Left ventricle myocardium superior (tissue), 1 donor: Measurements from ENCODE around the gene NDUFAF7. TPM values are rescaled to one million over a fixed set of nuclear protein-coding genes. Genes with fewer than 3 reads are reported as not detected.
A peak's percentile ranks its signal among the peaks of the same experiment; 100 is the strongest.
"Not testable (repeated sequence)": the region's sequence is repeated elsewhere in the genome, so short reads cannot be mapped to it uniquely, and the experiment has no call there.

Experiments
- ATAC-seq: fragments of 200-7000 bp; cut with Tn5 transposase; one replicate; pipeline ENCODE4 v1.9.1; 2020; ENCODE audit warnings: mild to moderate bottlenecking, moderate library complexity
- DNase-seq: peaks from one replicate; pipeline ENCODE4 v3.0.0-alpha.2; 2020
- intact Hi-C: fragments of 100-400 bp; cut with micrococcal nuclease; formaldehyde crosslinking; loops from one replicate; pipeline ENCODE4 v1.11.0; 2022
- long read RNA-seq: library from polyadenylated mRNA; unstranded; transcript quantifications from one replicate; pipeline ENCODE4 v2.0.0, GENCODE V29; 2021
- total RNA-seq: library from RNA; stranded (reverse); fragmentation: NEBNext Ultra II Directional; extraction: Animal tissue kit (Norgen Biotek cat#: 25700); gene quantifications from one replicate; pipeline ENCODE4 v1.2.1, GENCODE V29; 2021
- donor health status: DM: no; HTN: yes; CAD: no; lungs with severe emphysema.

The NDUFAF7 gene
- 27.6 TPM for total RNA-seq
- long read RNA-seq, transcript NDUFAF7-201 (10 exons, 2,176 nt), result major isoform, 36 of 52 reads
- long read RNA-seq, partial matches to known transcripts, result 3 of 52 reads
- long read RNA-seq, other reads (novel, unspliced or antisense), result 13 of 52 reads

DNA sequence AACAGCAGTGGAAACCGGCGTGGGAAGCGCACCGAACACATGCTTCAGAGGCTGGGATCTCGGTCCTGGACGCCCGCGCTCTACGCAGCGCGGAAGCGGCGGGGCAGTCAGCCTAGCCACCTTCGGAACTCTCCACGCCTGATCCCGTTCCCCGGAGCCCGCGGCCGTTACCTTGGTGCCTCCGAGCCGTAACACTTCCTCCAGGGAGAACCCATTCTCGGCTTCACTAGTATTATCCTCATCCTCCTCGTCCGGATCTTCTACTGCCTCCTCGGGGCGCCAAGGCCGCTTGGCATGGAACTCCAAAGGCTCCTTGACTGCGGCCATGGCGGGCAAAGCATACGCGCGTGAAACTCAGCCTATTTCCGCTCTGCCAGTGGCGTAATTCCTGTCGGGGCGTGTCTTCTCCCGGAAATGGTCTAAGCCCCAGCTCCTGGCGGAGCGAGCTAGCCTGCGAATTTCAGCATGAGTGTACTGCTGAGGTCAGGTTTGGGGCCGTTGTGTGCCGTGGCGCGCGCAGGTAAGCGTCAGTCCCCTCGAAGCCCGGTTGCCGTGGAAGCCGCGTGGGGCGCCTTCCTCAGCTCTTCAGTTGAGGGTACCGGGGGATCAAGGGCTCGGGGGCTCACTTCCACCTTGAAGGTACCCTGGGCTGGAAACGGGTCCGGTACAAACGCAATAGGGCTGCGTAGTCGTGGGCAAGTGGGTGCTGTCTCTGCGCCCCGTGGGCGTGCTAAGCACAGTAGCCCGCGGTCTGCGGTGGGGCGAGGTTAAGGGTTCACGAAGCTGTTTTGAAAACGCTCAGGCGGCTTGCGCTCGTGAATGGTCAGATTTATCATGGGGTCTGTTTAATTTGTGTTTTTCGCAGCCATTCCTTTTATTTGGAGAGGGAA lies at the start of gene NDUFAF7, which contains the start of gene CEBPZ:
TSS of gene NDUFAF7 (plus strand) at position 418 of the 890 bp plus-strand sequence. CDS start at position 466, 48 bp downstream.
TSS of gene CEBPZ (minus strand) at position 356 of the 890 bp plus-strand sequence. CDS start at position 327, 29 bp downstream.
- intact Hi-C loops, result no loop called here
- peak; percentile 91 for DNase-seq
- ATAC-seq, result peak; percentile 98

GRCh38 chr2:37181726-37182684 lies 49.5 kb upstream of the NDUFAF7 start:
- ATAC-seq, result no peak
- intact Hi-C loops, result no loop called here
- no peak for DNase-seq

GRCh38 chr2:37188570-37188969 lies 42.9 kb upstream of the NDUFAF7 start, which contains the start of gene SULT6B1:
TSS of gene SULT6B1 (minus strand) at chr2:37188670. CDS start at chr2:37188640, 30 bp downstream.
- intact Hi-C loops, result no loop called here
- ATAC-seq (no peak), DNase-seq (no peak)

DNA sequence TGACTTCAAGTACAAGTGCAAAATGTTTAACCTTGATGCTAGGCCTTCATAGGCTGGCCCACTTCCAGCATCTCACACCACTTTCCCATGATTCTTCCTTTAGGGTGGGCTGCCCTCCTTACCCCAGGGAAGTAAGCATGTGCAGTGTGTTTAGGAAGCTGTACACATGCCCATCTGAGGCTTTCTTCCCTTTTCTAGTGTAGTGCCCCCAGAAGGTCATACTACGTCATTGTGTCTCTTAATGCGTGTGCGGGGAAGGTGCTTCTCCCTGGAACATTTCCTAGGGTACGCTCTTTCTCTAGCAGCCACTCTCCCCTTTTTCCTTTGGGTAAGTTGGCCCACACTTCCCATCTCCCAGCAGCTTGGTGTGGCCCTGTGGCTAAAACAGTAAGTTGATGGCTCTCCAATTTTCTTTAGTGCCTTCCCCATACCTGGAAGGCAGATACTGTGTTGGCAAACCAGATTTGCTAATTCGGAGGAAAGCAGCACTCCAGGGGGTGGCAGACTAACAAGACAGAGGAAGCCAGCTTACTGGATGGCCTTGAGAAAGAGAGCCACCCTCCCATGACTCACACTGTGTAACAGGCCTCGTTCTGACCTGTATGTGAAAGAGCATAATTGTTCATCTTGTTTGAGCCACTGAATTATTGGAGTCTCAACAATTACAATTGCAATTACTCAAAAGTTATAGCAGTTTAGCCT lies 41.9 kb upstream of the NDUFAF7 start:
- DNase-seq (no peak), ATAC-seq (no peak)
- intact Hi-C loops, result no loop called here

- DNase-seq, result no peak
- no peak for ATAC-seq
- intact Hi-C loops, result no loop called here
Observed at GRCh38 chr2:37190290-37190689, 41.2 kb upstream of the NDUFAF7 start.

- DNase-seq (no peak), ATAC-seq (no peak)
- intact Hi-C loops, result no loop called here
Observed at GRCh38 chr2:37191253-37191652, 40.2 kb upstream of the NDUFAF7 start.

- intact Hi-C loops, result no loop called here
- no peak for DNase-seq
- no peak for ATAC-seq
Observed at GRCh38 chr2:37191747-37192146, 39.7 kb upstream of the NDUFAF7 start.

DNA sequence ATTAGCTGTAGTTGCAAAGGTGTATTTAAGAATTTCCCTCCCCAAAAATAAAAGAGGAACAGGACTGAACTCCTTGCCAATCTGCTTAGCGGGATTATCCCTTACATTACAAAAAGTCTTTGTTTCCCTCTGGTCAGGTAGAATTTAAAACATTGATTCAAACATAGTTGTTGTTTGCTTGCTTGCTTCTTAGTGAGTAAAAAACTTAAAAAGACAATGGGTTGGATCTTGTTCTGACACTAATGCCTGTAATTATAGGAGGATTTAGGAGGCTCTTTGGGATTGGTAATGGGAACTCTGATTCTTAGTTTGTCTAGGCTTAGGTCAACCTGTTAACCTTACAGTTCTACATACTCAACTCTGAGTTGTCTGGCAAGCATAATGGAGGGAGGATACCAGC lies 38.9 kb upstream of the NDUFAF7 start:
- ATAC-seq (no peak), DNase-seq (no peak)
- intact Hi-C loops, result no loop called here

DNA sequence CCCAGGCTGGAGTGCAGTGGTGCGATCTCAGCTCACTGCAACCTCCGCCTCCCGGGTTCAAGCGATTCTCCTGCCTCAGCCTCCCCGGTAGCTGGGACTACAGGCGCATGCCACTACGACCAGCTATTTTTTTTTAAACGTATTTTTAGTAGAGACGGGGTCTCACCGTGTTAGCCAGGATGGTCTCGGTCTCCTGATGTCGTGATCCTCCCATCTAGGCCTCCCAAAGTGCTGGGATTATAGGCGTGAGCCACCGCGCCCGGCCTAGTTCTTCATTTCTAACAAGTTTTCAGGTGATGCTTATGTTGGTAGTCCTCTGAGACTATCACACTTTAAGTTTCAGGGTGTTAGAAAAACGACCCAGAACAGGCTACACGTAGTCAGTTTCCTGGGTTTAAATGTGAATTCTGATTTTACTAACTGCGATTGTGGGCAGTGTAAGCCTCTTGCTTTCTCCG lies 35.6 kb upstream of the NDUFAF7 start:
- DNase-seq, intact Hi-C loops, ATAC-seq: not testable (repeated sequence)

DNA sequence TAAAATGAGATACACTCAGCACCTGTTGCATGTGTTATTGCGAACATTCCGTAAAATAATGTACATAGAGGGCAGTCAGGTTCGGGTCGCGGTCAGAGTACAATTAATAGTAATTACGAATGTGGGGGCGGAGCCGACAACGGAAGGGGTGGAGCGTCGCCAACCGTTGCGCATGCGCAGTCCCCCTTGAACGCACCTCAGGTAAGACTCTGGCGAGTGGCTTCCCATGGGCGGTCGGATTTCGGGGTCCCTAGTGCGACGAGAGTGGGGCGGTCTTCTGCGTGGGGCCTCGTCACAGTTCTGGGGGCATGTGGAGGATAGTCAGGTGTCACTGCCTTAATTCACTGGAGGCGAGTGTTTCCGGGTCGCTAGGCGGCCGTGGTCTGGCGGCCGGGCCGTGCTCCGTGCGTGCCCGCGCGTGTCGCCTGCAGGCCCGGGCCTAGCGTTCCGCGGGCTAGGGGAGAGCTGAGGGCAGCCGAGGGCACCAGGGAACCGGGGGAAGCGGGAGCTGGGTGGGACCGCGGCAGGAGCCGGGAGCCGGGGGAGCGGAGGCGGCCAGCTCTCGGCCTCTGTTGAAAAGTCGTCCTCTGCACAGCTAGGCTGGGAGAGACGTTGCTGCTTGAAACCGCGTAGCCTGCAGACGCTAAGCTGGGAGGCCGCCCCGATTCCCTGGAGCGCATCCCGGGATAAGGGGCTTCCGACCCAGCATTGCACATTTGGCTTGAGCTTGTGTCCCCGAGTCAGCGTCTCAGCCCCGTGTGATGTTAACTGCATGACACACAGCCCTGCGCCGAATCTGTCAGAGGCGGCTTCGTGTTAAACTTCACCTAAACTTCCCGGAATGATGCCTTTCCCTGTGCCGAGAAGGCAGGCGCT lies 34.9 kb upstream of the NDUFAF7 start, which contains the start of gene CEBPZOS:
TSS of gene CEBPZOS (plus strand) at position 177 of the 876 bp plus-strand sequence. CDS start 3,209 bp downstream, outside the sequence.
- intact Hi-C loops, result no loop called here
- DNase-seq (peak; percentile 91), ATAC-seq (peak; percentile 94)

DNA sequence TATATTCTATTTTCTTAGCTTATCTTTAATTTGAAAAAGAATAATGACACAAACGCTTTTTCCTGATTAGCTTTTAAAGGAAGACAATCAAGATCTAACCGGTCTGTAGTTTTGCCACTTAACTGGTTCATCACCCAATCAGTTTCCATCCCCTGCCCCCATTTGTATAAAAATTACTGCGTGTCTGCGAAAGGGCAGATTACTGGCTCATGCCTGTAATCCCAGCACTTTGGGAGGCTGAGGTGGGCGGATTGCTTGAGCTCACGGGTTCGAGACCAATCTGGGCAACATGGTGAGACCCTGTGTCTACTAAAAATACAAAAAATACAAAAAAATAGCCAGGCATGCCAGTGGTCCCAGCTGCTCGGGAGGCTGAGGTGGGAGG lies 32.8 kb upstream of the NDUFAF7 start:
- no peak for DNase-seq
- no peak for ATAC-seq
- intact Hi-C loops, result no loop called here

DNA sequence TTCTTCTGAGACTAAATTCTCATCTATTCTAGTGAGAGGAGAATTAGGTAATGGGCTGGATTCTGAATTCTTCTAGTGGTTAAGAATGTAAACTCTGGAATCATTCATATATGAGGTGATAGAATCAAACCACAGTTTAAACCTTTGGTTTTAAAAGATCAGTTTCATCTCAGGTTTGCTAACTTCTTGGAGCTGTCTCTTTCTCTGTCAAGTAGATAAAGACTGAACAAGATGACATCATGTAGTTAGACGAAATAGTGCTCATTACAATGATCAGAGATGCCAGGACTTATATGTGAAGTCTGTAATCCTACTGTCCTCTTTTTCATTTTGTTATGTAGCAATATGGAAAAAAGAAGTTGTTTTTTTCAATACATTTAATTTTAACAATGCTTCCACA lies 30.2 kb upstream of the NDUFAF7 start:
- intact Hi-C loops, result no loop called here
- no peak for DNase-seq
- ATAC-seq, result no peak

- intact Hi-C loops, result no loop called here
- no peak for DNase-seq
- no peak for ATAC-seq
Observed at GRCh38 chr2:37201766-37202165, 29.7 kb upstream of the NDUFAF7 start.

DNA sequence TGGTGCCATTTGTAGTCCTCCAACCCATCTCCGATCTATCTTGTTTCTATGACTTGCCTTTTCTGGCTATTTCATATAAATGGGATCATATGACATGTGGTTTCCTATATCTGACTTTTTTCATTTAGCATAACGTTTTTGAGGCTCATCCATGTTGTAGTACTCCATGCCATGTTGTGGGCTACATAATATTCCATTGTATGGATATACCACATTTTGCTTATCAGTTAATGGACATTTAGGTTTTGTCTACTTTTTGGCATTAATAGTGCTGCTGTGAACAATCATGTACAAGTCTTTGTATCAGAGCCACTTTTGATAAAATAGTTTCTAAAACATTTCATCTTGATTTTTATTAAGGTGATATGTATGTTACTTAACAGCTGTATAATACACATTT lies 27.8 kb upstream of the NDUFAF7 start:
- intact Hi-C loops, result no loop called here
- no peak for DNase-seq
- no peak for ATAC-seq

DNA sequence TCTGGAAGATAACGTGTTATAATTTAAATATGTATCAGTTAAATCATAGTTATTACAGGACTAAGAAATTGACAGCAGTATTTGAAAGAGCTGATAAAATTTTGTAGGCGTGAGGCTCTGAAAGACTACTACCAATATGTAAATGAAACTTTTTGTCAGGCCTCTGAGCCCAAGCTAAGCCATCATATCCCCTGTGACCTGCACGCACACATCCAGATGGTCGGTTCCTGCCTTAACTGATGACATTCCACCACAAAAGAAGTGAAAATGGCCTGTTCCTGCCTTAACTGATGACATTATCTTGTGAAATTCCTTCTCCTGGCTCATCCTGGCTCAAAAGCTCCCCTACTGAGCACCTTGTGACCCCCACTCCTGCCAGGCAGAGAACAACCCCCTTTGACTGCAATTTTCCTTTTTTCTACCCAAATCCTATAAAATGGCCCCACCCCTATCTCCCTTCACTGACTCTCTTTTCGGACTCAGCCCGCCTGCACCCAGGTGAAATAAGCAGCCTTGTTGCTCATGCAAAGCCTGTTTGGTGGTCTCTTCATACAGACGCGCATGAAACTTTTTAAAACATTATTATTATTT lies 26.3 kb upstream of the NDUFAF7 start:
- DNase-seq, intact Hi-C loops, ATAC-seq: not testable (repeated sequence)

DNA sequence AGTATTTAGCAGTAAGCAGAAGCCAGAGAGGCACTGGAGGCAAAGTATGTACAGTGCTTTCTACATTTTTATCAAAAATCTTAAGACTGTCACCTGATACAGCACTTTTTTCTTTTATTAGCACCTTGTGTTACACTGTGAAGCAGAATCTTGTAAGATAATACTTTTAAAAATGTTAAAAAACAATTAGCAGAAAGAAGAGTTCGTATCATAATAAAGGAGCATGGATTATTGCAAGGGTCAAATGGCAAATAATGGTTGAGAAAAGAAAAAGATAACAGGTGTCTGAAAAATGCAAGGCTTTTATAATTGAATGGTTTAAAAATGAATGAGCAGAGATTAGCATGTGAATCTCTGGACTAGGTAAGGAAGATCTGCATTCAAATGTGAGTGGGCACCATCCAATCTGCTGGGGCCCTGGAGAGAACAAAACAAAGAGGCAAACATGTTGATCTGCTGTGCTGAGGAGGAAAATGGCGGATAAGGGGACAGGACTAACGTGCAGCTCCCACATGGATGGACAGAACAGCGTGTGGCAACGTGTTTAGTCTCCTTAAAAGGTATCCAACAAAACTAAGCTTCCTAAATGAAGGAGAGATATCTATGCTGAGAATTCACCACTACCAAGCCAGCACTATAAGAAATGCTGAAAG lies 25.6 kb upstream of the NDUFAF7 start:
- no peak for ATAC-seq
- DNase-seq, result no peak
- intact Hi-C loops, result no loop called here

- DNase-seq, intact Hi-C loops, ATAC-seq: not testable (repeated sequence)
Observed at GRCh38 chr2:37206760-37207159, 24.7 kb upstream of the NDUFAF7 start.
